Measurements from ENCODE around the gene INPP4B. TPM values are rescaled to one million over a fixed set of nuclear protein-coding genes. Genes with fewer than 3 reads are reported as not detected.

The INPP4B gene
- total RNA-seq, 1 experiment from 2014 or later = 41.0 TPM

GRCh38 chr4:142314686-142315085, 531.4 kb downstream of the INPP4B start:
- Histone ChIP-seq H4K20me1 (ENCODE audit: low read length) (no peaks in the 10 kb centered on the region), H3K4me2 (ENCODE audit: low read length) (no peak overlapping the region), H3K9me3 (ENCODE audit: low read length) (no peaks in the 10 kb centered on the region), H3K4me3 (ENCODE audit: low read length) (no peak overlapping the region), H3F3A (ENCODE audit: low read length, unreplicated experiment) (no peaks in the 10 kb centered on the region), H3K9me2 (replicated peaks; ENCODE audit: low read length) (no peaks in the 10 kb centered on the region), H3K27me3 (ENCODE audit: low read length) (no peaks in the 10 kb centered on the region), H3K4me1 (ENCODE audit: insufficient read depth, low read length) (no peaks in the 10 kb centered on the region), H2AFZ (ENCODE audit: low read length) (no peak overlapping the region), H3K27ac (ENCODE audit: low read length) (no peak overlapping the region), H3K36me3 (ENCODE audit: low read depth, low read length) (no peaks in the 10 kb centered on the region), H3K9ac (ENCODE audit: low read length) (no peak overlapping the region), H3K79me2 (ENCODE audit: low read length) (no peaks in the 10 kb centered on the region)
- DNase-seq (no peak), ATAC-seq (no peak)
- no TSS peak for BruUV-seq (replicated peaks)
- CTCF ChIA-PET = no interaction called here
- intact Hi-C loops (cut with micrococcal nuclease) = no loop called here
- no peak for TF ChIP-seq EZH2phosphoT487 (IDR thresholded peaks at IDR 0.05; ENCODE audit: borderline replicate concordance, low read length)
- TF ChIP-seq EZH2 (IDR thresholded peaks at IDR 0.05; ENCODE audit: low read length, unreplicated experiment) = no peak
- TF ChIP-seq, protein P1, sequence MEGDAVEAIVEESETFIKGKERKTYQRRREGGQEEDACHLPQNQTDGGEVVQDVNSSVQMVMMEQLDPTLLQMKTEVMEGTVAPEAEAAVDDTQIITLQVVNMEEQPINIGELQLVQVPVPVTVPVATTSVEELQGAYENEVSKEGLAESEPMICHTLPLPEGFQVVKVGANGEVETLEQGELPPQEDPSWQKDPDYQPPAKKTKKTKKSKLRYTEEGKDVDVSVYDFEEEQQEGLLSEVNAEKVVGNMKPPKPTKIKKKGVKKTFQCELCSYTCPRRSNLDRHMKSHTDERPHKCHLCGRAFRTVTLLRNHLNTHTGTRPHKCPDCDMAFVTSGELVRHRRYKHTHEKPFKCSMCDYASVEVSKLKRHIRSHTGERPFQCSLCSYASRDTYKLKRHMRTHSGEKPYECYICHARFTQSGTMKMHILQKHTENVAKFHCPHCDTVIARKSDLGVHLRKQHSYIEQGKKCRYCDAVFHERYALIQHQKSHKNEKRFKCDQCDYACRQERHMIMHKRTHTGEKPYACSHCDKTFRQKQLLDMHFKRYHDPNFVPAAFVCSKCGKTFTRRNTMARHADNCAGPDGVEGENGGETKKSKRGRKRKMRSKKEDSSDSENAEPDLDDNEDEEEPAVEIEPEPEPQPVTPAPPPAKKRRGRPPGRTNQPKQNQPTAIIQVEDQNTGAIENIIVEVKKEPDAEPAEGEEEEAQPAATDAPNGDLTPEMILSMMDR (conservative IDR thresholded peaks at IDR 0.05; ENCODE audit: low read depth, low read length) = no peak
- POLR2A ChIA-PET (ENCODE audit: unreplicated experiment) = no interaction called here

DNA sequence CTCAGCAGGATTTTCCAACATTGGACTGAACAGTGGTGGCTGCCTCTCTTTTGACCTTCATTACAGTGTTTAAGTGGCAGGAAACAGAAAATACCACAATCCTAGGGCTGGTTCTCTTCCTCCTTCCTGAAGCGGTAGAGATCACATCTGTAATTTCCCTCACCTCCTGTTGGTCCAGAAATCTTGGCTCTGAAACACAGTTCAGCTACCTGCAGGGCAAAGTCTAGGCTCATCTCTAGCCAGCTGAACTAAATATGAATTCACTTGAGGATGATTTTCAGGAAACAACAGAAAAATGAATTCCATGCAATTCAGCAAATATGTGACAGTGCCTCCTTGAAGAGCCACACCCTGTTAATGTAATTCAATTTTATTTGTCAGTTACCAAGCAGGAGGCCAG, 531.9 kb downstream of the INPP4B start:
- Histone ChIP-seq H4K20me1 (ENCODE audit: low read length) (no peaks in the 10 kb centered on the region), H3K36me3 (ENCODE audit: low read depth, low read length) (no peaks in the 10 kb centered on the region), H3K9ac (ENCODE audit: low read length) (no peak overlapping the region), H3K9me2 (replicated peaks; ENCODE audit: low read length) (no peaks in the 10 kb centered on the region), H3K4me3 (ENCODE audit: low read length) (no peak overlapping the region), H3K4me2 (ENCODE audit: low read length) (no peak overlapping the region), H3F3A (ENCODE audit: low read length, unreplicated experiment) (no peaks in the 10 kb centered on the region), H3K9me3 (ENCODE audit: low read length) (no peaks in the 10 kb centered on the region), H3K4me1 (ENCODE audit: insufficient read depth, low read length) (no peaks in the 10 kb centered on the region), H3K27ac (ENCODE audit: low read length) (no peak overlapping the region), H3K79me2 (ENCODE audit: low read length) (no peaks in the 10 kb centered on the region), H3K27me3 (ENCODE audit: low read length) (no peaks in the 10 kb centered on the region), H2AFZ (ENCODE audit: low read length) (no peak overlapping the region)
- intact Hi-C loops (cut with micrococcal nuclease) = no loop called here
- no peak for DNase-seq
- BruUV-seq (replicated peaks) = no TSS peak
- TF ChIP-seq EZH2phosphoT487 (IDR thresholded peaks at IDR 0.05; ENCODE audit: borderline replicate concordance, low read length) = no peak
- TF ChIP-seq, protein P1 (conservative IDR thresholded peaks at IDR 0.05; ENCODE audit: low read depth, low read length) = no peak
- TF ChIP-seq EZH2 (IDR thresholded peaks at IDR 0.05; ENCODE audit: low read length, unreplicated experiment) = no peak
- CTCF ChIA-PET = no interaction called here
- ATAC-seq = no peak
- POLR2A ChIA-PET (ENCODE audit: unreplicated experiment) = no interaction called here

DNA sequence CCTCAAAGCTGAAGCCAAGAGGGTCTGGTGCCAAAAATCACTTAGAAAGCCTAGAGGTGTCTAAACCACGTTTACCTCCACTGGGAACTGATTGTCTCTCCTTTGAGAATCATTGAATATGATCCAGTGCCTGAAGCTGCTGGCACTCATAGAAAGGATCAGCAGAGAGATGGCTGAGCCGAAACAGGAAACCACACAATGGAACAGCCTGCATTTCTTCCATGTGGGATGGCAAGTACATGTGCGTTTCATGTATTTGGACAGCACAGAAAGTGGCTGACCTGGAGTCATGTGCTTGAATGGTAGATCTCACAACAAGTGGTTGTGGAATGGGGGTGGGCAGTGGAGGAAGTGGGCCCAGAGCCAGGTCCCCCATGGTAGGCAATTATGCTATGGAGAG, 533.7 kb downstream of the INPP4B start:
- Histone ChIP-seq H3K4me2 (ENCODE audit: low read length) (no peak overlapping the region), H3K4me1 (ENCODE audit: insufficient read depth, low read length) (no peaks in the 10 kb centered on the region), H2AFZ (ENCODE audit: low read length) (no peak overlapping the region), H4K20me1 (ENCODE audit: low read length) (no peaks in the 10 kb centered on the region), H3K9me3 (ENCODE audit: low read length) (no peaks in the 10 kb centered on the region), H3K9ac (ENCODE audit: low read length) (no peak overlapping the region), H3K36me3 (ENCODE audit: low read depth, low read length) (no peaks in the 10 kb centered on the region), H3K4me3 (ENCODE audit: low read length) (no peak overlapping the region), H3K27me3 (ENCODE audit: low read length) (no peaks in the 10 kb centered on the region), H3F3A (ENCODE audit: low read length, unreplicated experiment) (no peaks in the 10 kb centered on the region), H3K79me2 (ENCODE audit: low read length) (no peaks in the 10 kb centered on the region), H3K9me2 (replicated peaks; ENCODE audit: low read length) (no peaks in the 10 kb centered on the region), H3K27ac (ENCODE audit: low read length) (no peak overlapping the region)
- POLR2A ChIA-PET (ENCODE audit: unreplicated experiment) = interaction anchor here (0.5 kb wide), 1 partner anchor 521 kb away, joined by 3 read pairs; no protein-coding TSS in a partner anchor
- intact Hi-C loops (cut with micrococcal nuclease) = no loop called here
- DNase-seq (no peak), ATAC-seq (no peak)
- no TSS peak for BruUV-seq (replicated peaks)
- CTCF ChIA-PET = no interaction called here
- TF ChIP-seq EZH2phosphoT487 (IDR thresholded peaks at IDR 0.05; ENCODE audit: borderline replicate concordance, low read length) = no peak
- TF ChIP-seq, protein P1 (conservative IDR thresholded peaks at IDR 0.05; ENCODE audit: low read depth, low read length) = no peak
- no peak for TF ChIP-seq EZH2 (IDR thresholded peaks at IDR 0.05; ENCODE audit: low read length, unreplicated experiment)

Data from PC-3 (cell line).